22Rv1 (cell line): ENCODE data around the gene SLC13A4.

Experiments
- H3K27ac ChIP-seq: fragments of 450-650 bp; 2 replicates; pipeline ENCODE4 v1.5.1; 2017
- ZFX ChIP-seq: fragments of 450-650 bp; IDR thresholded peaks from 2 replicates; pipeline ENCODE4 v1.6.1; 2017; ENCODE audit warnings: antibody characterized with exemption, borderline replicate concordance
- TF ChIP-seq, protein P1 (sequence below): fragments of 450-650 bp; IDR thresholded peaks from 2 replicates; pipeline ENCODE4 v1.5.1; 2017; ENCODE audit warnings: mild to moderate bottlenecking

The SLC13A4 gene

GRCh38 chr7:135759532-135759931 lies 31.5 kb upstream of the SLC13A4 start:
- TF ChIP-seq, protein P1, sequence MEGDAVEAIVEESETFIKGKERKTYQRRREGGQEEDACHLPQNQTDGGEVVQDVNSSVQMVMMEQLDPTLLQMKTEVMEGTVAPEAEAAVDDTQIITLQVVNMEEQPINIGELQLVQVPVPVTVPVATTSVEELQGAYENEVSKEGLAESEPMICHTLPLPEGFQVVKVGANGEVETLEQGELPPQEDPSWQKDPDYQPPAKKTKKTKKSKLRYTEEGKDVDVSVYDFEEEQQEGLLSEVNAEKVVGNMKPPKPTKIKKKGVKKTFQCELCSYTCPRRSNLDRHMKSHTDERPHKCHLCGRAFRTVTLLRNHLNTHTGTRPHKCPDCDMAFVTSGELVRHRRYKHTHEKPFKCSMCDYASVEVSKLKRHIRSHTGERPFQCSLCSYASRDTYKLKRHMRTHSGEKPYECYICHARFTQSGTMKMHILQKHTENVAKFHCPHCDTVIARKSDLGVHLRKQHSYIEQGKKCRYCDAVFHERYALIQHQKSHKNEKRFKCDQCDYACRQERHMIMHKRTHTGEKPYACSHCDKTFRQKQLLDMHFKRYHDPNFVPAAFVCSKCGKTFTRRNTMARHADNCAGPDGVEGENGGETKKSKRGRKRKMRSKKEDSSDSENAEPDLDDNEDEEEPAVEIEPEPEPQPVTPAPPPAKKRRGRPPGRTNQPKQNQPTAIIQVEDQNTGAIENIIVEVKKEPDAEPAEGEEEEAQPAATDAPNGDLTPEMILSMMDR = no peak
- no peak for TF ChIP-seq ZFX
- H3K27ac ChIP-seq = no peak overlapping the region

GRCh38 chr7:135758531-135758932 lies 30.5 kb upstream of the SLC13A4 start:
- TF ChIP-seq, protein P1 = no peak
- no peak for TF ChIP-seq ZFX
- no peak overlapping the region for H3K27ac ChIP-seq

DNA sequence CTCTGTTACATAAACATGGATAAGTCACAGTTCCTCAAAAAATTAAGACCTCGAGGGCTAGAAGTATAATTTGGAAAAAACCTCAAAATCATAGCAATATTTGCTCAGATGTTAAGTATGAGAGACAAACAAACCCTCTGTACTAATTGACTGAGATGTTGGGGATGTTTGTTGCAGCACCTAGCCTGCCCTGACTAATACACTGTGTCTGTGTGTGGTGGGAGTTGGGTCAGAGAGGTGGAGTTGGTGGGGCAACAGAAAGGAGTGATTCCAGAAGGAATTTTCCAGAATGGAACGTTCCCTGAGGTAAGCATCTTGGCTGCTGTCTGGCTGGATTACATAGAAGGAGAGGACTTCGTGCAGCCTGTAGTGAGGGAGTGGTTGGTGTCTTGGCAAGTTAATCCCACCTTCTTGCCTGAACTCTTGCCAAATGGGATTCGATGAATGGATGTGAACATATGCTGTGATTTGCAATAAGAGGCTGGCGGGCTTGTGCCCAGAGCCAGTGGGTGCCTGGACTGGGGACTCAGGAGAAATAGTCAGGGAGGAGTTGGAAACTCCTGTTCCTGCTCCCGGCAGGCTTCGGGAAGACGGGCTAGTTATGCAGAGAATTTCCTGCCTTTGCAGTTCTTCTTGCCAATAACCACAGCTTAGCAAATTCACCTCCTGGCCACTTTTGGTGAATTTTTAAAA lies 29.9 kb upstream of the SLC13A4 start:
- TF ChIP-seq, protein P1 = no peak
- TF ChIP-seq ZFX = no peak
- H3K27ac ChIP-seq = no peak overlapping the region

GRCh38 chr7:135756191-135756590 lies 28.2 kb upstream of the SLC13A4 start:
- H3K27ac ChIP-seq = no peak overlapping the region
- TF ChIP-seq ZFX = no peak
- TF ChIP-seq, protein P1 = no peak

- H3K27ac ChIP-seq = no peak overlapping the region
- no peak for TF ChIP-seq ZFX
- TF ChIP-seq, protein P1 = no peak
Observed at GRCh38 chr7:135755351-135755753, 27.4 kb upstream of the SLC13A4 start.

DNA sequence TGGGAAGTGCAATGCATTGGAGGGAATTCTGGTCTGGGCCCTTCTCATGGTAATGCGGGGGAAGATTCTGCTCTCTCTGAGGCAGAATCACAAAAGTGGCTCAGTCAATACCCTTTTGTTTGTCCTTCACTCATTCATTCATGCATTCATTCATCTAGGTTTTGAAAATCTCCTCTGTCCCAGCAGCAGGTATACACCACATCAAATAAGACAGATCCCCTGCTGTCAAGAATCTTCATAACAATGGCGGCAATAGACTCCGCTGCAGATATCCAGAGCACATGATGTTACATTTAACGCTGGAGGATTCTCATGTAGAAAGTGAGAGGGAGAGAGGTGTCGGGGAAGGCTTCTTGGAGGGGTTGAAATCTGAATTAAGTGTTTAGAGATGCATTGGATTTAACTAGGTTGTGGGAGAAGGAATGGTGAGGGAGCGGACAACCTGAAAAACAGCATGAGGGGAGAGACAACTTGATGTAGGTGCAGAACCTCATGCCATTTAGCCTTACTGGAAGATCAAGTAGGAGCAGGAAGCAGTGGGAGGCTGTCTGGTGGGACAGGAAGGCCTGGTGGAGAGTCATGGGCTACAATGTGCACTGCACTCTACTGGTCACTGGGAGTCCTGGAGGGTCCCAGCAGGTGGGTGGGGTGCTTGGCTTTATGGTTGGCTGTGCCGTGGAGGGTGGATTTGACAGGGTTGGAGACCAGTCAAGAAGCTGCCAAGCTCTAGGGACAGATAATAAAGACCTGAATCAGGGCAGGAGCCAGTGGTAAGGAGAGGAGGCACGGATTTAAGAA lies 25.8 kb upstream of the SLC13A4 start:
- H3K27ac ChIP-seq = no peak overlapping the region

DNA sequence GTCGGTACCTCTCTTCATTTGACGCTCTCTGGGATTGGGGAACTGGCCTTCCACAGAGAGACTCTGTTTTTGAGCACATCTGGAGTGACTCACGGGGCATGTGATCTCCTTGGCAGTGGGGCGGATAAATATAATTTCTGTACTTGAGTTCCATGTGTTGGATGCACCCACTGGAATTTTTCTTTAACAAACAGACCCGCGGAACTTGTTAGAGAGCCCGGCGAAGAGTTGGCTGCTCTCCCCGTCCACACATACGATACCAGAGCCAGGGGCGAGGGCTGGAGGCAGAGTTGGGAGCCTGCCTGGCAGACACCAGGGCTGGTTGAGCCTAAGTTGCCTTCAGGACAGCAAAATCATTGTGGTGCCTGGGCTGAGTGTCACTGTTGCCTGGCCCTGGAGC lies 20.8 kb upstream of the SLC13A4 start, which contains the start of gene FAM180A:
Gene FAM180A (minus strand): TSS at position 44 of the 400 bp plus-strand sequence. CDS start 233 bp downstream, outside the sequence.
- no peak within 1 kb of the TSS for H3K27ac ChIP-seq
- TF ChIP-seq ZFX = no peak
- TF ChIP-seq, protein P1 = no peak

More for the DNA sequence above, 25.8 kb upstream of the SLC13A4 start:
- TF ChIP-seq, protein P1 = no peak
- TF ChIP-seq ZFX = no peak
